Left ventricle myocardium superior (tissue), 1 donor: Measurements from ENCODE around the gene ELMO2. TPM values are rescaled to one million over a fixed set of nuclear protein-coding genes. Genes with fewer than 3 reads are reported as not detected.

Experiments used
- ATAC-seq: fragments of 200-7000 bp; cut with Tn5 transposase; one replicate; pipeline ENCODE4 v1.9.1; 2020; ENCODE audit warnings: mild to moderate bottlenecking, moderate library complexity
- DNase-seq: peaks from one replicate; pipeline ENCODE4 v3.0.0-alpha.2; 2020
- intact Hi-C: fragments of 100-400 bp; cut with micrococcal nuclease; formaldehyde crosslinking; loops from one replicate; pipeline ENCODE4 v1.11.0; 2022
- long read RNA-seq: library from polyadenylated mRNA; unstranded; transcript quantifications from one replicate; pipeline ENCODE4 v2.0.0, GENCODE V29; 2021
- total RNA-seq: library from RNA; stranded (reverse); fragmentation: NEBNext Ultra II Directional; extraction: Animal tissue kit (Norgen Biotek cat#: 25700); gene quantifications from one replicate; pipeline ENCODE4 v1.2.1, GENCODE V29; 2021
- donor health status: DM: no; HTN: yes; CAD: no; lungs with severe emphysema.

ELMO2 gene
- total RNA-seq = 37.1 TPM
- long read RNA-seq, transcript ELMO2-201 (22 exons, 3,669 nt) = major isoform, 15 of 38 reads
- long read RNA-seq, partial matches to known transcripts = 2 of 38 reads
- long read RNA-seq, other reads (novel, unspliced or antisense) = 18 of 38 reads

- peak; percentile 93 for ATAC-seq
- DNase-seq = peak; percentile 98
- intact Hi-C loops = no loop called here
Observed at GRCh38 chr20:46406200-46406985, at the start of gene ELMO2. ELMO2 (minus strand) TSS chr20:46406615; CDS start chr20:46394482, 12,133 bp downstream.

GRCh38 chr20:46455729-46456128 lies 49.3 kb upstream of the ELMO2 start:
- DNase-seq (no peak), ATAC-seq (no peak)
- intact Hi-C loops = no loop called here

- DNase-seq (no peak), ATAC-seq (no peak)
- intact Hi-C loops = no loop called here
Observed at GRCh38 chr20:46446851-46447250, 40.4 kb upstream of the ELMO2 start.

- intact Hi-C loops = no loop called here
- no peak for ATAC-seq
- no peak for DNase-seq
Observed at GRCh38 chr20:46439837-46440236, 33.4 kb upstream of the ELMO2 start.

- ATAC-seq = no peak
- intact Hi-C loops = no loop called here
- DNase-seq = no peak
Observed at GRCh38 chr20:46438156-46438750, 31.8 kb upstream of the ELMO2 start.

GRCh38 chr20:46435146-46435545 lies 28.7 kb upstream of the ELMO2 start:
- ATAC-seq (no peak), DNase-seq (no peak)
- intact Hi-C loops = no loop called here

GRCh38 chr20:46434597-46434996 lies 28.2 kb upstream of the ELMO2 start:
- ATAC-seq = no peak
- intact Hi-C loops = no loop called here
- DNase-seq = no peak

GRCh38 chr20:46433051-46433450 lies 26.6 kb upstream of the ELMO2 start:
- intact Hi-C loops = no loop called here
- no peak for ATAC-seq

GRCh38 chr20:46430921-46431712 lies 24.7 kb upstream of the ELMO2 start:
- DNase-seq (no peak), ATAC-seq (no peak)
- intact Hi-C loops = no loop called here

More at GRCh38 chr20:46433051-46433450, 26.6 kb upstream of the ELMO2 start:
- no peak for DNase-seq

GRCh38 chr20:46427384-46427783 lies 21.0 kb upstream of the ELMO2 start:
- no peak for ATAC-seq
- intact Hi-C loops = no loop called here
- no peak for DNase-seq

- no peak for ATAC-seq
- no peak for DNase-seq
- intact Hi-C loops = no loop called here
Observed at GRCh38 chr20:46423882-46424482, 17.6 kb upstream of the ELMO2 start.

- intact Hi-C loops = no loop called here
Observed at GRCh38 chr20:46423342-46423741, 16.9 kb upstream of the ELMO2 start.

GRCh38 chr20:46420878-46421277 lies 14.5 kb upstream of the ELMO2 start:
- DNase-seq (no peak), ATAC-seq (no peak)
- intact Hi-C loops = no loop called here

More at GRCh38 chr20:46423342-46423741, 16.9 kb upstream of the ELMO2 start:
- DNase-seq (no peak), ATAC-seq (no peak)

GRCh38 chr20:46419882-46420281 lies 13.5 kb upstream of the ELMO2 start:
- no peak for ATAC-seq
- intact Hi-C loops = no loop called here

GRCh38 chr20:46416839-46417238 lies 10.4 kb upstream of the ELMO2 start:
- no peak for ATAC-seq
- intact Hi-C loops = no loop called here

More at GRCh38 chr20:46419882-46420281, 13.5 kb upstream of the ELMO2 start:
- no peak for DNase-seq

GRCh38 chr20:46416421-46416820 lies 10.0 kb upstream of the ELMO2 start:
- ATAC-seq = no peak
- intact Hi-C loops = no loop called here
- no peak for DNase-seq

More at GRCh38 chr20:46416839-46417238, 10.4 kb upstream of the ELMO2 start:
- DNase-seq = no peak

- no peak for DNase-seq
- intact Hi-C loops = no loop called here
- no peak for ATAC-seq
Observed at GRCh38 chr20:46415773-46416172, 9.4 kb upstream of the ELMO2 start.

- intact Hi-C loops = no loop called here
- ATAC-seq = no peak
Observed at GRCh38 chr20:46414608-46415007, 8.2 kb upstream of the ELMO2 start.

GRCh38 chr20:46411637-46412036 lies 5.2 kb upstream of the ELMO2 start:
- DNase-seq (no peak), ATAC-seq (no peak)
- intact Hi-C loops = no loop called here

More at GRCh38 chr20:46414608-46415007, 8.2 kb upstream of the ELMO2 start:
- no peak for DNase-seq
